ENCODE results near the gene EXOC3L4.

DNA sequence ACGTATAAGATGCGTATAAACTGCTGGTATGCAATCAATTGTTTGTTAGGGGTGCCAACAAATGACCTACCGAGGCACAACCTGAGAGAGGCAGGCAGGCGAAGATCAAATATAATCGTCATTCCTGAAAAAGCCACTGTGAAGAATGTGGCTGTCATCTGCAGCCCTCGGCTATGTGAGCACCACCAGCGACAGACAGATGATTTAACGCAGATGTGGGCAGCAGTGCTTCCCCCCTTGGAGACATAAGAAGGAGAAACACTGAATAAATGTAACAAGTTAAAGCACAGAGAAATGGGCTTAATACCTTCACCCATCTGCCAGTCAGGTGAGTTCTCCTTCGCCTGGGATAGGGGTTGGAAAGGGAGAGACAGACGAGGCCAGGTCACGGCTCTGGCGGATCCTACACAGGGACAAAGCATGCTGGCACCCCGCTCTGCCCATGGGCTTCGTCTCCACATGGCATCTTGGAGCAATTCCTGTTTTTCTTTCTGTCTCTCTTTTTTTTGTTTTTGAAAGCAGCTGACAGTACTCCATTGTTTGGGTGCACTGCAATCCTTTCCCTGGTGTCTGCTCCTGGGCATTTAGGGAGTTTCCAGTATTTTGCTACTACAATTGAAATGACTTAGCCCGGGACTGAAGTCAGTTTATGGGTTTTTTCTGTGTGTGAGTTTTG is 56.9 kb downstream of the EXOC3L4 start:
- no peak for TF ChIP-seq ZNF274 (IDR thresholded peaks at IDR 0.05; ENCODE audit: low read depth, low read length)
- TF ChIP-seq, protein P1, sequence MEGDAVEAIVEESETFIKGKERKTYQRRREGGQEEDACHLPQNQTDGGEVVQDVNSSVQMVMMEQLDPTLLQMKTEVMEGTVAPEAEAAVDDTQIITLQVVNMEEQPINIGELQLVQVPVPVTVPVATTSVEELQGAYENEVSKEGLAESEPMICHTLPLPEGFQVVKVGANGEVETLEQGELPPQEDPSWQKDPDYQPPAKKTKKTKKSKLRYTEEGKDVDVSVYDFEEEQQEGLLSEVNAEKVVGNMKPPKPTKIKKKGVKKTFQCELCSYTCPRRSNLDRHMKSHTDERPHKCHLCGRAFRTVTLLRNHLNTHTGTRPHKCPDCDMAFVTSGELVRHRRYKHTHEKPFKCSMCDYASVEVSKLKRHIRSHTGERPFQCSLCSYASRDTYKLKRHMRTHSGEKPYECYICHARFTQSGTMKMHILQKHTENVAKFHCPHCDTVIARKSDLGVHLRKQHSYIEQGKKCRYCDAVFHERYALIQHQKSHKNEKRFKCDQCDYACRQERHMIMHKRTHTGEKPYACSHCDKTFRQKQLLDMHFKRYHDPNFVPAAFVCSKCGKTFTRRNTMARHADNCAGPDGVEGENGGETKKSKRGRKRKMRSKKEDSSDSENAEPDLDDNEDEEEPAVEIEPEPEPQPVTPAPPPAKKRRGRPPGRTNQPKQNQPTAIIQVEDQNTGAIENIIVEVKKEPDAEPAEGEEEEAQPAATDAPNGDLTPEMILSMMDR (IDR thresholded peaks at IDR 0.05 in 2 of 3, conservative IDR thresholded peaks at IDR 0.05 in 1 of 3; ENCODE audit: borderline replicate concordance in 1 of 3, insufficient read depth in 1 of 3, low read depth in 2 of 3, low read length in 2 of 3): no peak
- no peak for TF ChIP-seq EZH2 (IDR thresholded peaks at IDR 0.05)
- no peak for TF ChIP-seq EZH2phosphoT487 (IDR thresholded peaks at IDR 0.05; ENCODE audit: borderline replicate concordance)
- TF ChIP-seq POLR2A (IDR thresholded peaks at IDR 0.05; ENCODE audit: borderline replicate concordance, extremely low read depth, insufficient read depth, insufficient read length): no peak
- TF ChIP-seq, protein P2, sequence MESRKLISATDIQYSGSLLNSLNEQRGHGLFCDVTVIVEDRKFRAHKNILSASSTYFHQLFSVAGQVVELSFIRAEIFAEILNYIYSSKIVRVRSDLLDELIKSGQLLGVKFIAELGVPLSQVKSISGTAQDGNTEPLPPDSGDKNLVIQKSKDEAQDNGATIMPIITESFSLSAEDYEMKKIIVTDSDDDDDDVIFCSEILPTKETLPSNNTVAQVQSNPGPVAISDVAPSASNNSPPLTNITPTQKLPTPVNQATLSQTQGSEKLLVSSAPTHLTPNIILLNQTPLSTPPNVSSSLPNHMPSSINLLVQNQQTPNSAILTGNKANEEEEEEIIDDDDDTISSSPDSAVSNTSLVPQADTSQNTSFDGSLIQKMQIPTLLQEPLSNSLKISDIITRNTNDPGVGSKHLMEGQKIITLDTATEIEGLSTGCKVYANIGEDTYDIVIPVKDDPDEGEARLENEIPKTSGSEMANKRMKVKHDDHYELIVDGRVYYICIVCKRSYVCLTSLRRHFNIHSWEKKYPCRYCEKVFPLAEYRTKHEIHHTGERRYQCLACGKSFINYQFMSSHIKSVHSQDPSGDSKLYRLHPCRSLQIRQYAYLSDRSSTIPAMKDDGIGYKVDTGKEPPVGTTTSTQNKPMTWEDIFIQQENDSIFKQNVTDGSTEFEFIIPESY (IDR thresholded peaks at IDR 0.05; ENCODE audit: extremely low read depth, insufficient replicate concordance, low read length): no peak
- TF ChIP-seq, protein P3, sequence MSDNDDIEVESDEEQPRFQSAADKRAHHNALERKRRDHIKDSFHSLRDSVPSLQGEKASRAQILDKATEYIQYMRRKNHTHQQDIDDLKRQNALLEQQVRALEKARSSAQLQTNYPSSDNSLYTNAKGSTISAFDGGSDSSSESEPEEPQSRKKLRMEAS (IDR thresholded peaks at IDR 0.05): no peak
- TF ChIP-seq FOSL1 (IDR thresholded peaks at IDR 0.05; ENCODE audit: low read depth): no peak
- no peak for TF ChIP-seq CEBPB (IDR thresholded peaks at IDR 0.05; ENCODE audit: low read depth)
- no peak for TF ChIP-seq SRF (IDR thresholded peaks at IDR 0.05; ENCODE audit: low read depth)
- TF ChIP-seq SIN3A (IDR thresholded peaks at IDR 0.05; ENCODE audit: low read depth): no peak
- no peak for TF ChIP-seq RAD21 (IDR thresholded peaks at IDR 0.05; ENCODE audit: low read depth)
- no peak for TF ChIP-seq ELF1 (IDR thresholded peaks at IDR 0.05; ENCODE audit: borderline replicate concordance, low read depth)
- TF ChIP-seq, protein P4, sequence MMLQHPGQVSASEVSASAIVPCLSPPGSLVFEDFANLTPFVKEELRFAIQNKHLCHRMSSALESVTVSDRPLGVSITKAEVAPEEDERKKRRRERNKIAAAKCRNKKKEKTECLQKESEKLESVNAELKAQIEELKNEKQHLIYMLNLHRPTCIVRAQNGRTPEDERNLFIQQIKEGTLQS (IDR thresholded peaks at IDR 0.05): no peak

Measured in HCT116 (cell line).